CD4-positive, alpha-beta T cell treated with Interleukin-12 subunit alpha and Interleukin-12 subunit beta, for 1 hour (primary cell): ENCODE data around the gene SLC39A9.
"Not testable (repeated sequence)": the region's sequence is repeated elsewhere in the genome, so short reads cannot be mapped to it uniquely, and the experiment has no call there.

Experiments
- DNase-seq: peaks from one replicate; pipeline ENCODE4 v3.0.0-alpha.2; 2020

SLC39A9 gene

DNA sequence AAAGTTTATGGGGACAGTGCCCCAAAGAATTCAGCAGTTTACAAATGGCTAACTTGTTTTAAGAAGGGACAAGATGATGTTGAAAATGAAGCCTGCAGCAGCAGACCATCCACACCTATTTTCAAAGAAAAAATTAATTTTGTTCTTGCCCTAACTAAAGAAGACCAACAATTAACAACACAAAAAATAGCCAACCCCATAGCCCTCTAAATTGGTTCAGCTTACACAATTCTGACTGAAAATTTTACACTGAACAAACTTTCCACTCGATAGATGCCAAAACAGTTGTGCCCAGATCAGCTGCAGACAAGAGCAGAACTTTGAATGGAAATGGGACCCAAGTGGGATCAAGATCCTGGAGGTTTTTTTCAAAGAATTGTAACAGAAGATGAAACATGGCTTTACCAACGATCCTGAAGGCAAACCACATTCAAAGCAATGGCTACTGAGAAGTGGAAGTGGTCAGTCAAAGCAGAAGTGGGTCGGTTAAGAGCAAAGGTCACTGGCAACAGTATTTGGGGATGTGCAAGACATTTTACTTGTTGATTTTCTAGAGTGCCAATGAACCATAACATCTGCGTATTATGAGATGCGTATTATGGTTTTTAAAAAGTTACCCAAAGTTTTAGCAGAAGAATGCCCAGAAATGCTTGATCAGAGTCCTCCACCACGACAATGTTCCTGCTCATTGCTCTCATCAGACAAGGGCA lies 30.0 kb downstream of the SLC39A9 start:
- no peak for DNase-seq

DNA sequence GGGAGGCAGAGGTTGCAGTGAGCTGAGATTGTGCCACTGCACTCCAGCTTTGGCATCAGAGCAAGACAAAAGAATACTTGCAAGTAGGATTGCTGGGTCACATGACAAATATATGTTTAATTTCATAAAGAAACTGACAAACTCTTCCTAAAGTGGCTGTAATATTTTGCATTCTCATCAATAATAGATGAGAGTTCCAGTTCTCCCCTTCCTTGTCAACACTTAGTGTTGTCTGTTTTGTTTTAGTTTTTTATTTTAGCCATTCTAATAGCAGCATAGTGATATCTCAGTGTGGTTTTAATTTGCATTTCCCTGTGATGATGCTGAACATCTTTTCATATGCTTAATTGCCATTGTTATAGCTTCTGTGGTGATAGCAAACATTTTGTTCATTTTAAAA lies 31.2 kb downstream of the SLC39A9 start:
- no peak for DNase-seq

DNA sequence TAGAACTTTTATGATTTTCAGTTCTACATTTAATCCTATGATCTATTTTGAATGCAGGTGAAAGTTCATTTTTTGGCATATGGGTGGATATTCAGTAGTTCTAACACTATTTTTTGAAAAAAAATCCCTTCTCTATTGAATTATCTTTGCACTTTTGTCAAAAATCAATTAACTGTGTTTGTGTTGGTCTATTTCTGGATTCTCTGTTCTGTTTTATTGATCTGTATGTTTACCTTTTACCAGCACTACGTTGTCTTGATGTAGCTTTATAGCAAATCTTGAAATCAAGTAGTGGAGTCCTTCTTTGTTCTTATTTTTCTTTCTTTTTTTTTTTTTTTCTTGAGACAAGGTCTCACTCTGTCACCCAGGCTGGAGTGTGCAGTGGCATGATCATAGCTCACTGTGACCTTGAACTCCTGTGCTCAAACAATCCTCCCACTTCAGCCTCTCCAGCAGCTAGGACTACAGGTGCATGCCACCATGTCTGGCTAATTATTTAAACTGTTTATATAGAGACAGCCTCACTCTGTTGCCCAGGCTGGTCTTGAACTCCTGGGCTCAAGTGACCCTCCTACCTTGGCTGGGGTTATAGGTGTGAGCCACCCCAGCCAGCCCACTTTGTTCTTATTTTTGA lies 31.9 kb downstream of the SLC39A9 start:
- DNase-seq = no peak

DNA sequence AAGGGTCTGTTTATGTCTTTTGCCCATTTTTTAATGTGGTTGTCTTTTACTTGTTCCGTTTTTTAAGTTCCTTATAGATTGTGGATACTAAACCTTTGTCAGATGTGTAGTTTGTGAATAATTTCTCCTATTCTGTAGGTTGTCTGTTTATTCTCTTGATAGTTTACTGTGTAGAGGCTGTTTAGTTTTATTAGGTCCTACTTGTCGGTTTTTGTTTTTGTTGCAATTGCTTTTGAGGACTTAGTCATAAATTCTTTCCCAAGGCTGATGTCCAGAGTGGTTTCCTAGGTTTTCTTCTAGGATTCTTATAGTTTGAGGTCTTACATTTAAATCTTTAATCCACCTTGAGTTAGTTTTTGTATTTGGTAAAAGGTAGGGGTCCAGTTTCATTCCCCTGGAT lies 33.9 kb downstream of the SLC39A9 start:
- DNase-seq = no peak

DNA sequence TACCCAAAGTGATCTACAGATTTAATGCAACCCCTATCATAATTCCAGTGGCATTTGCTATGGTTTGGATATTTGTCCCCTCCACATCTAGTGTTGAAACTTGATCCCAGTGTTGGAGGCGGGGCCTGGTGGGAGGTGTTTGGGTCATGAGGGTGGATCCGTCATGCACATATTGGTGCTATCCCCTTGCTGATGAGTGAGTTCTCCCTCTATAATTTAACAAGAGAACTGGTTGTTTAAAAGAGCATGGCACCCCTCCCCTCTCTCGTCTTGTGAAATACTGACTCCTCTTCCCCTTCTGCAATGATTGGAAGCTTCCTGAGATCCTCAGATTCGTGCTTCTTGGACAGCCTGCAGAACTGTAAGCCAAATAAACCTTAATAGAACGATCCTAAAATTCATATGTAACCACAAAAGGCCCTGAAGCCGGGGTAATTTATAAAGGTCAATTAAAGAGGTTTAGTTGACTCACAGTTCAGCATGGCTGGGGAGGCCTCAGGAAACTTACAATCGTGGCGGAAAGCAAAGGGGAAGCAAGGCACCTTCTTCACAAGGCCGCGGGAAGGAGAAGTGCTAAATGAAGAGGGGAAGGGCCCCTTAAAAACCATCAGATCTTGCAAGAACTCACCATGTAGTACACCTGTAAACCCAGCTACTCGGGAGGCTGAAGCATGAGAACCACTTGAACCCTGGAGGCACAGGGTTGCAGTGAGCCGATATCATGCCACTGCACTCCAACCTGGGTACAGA lies 41.2 kb downstream of the SLC39A9 start:
- DNase-seq = no peak

DNA sequence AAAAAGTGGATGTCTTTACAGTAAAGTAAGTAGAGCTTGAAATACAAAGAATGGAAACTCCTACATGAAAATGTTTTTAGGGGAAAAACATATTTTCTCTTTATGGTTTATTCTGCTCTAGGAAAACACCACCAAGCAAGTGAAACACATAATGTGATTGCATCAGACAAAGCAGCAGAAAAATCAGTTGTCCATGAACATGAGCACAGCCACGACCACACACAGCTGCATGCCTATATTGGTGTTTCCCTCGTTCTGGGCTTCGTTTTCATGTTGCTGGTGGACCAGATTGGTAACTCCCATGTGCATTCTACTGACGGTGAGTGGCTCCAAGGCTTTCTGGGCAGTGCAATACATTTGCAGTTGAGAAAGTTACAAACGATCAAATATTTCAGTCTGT lies 43.5 kb downstream of the SLC39A9 start:
- no peak for DNase-seq

DNA sequence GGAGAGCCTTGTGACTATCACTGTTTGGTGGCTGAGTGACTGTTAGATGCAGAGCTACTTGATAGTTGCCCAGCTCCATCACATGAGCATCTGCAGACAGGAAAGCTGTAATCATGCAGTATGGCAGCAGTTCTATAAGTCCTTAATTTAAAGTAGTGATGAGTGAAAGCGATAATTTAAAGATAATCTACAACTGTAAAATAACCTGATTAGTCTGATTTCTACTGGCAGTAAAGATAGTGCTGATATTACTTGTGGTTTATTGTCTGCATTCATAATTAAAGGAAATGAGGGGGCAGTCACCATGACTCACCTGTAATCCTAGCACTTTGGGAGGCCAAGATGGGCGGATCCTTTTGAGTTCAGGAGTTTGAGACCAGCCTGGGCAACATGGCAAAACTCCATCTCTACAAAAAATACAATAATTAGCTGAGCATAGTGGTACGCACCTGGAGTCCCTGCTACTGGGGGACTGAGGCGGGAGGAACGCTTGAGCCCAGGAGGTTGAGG lies 44.9 kb downstream of the SLC39A9 start:
- DNase-seq = no peak

DNA sequence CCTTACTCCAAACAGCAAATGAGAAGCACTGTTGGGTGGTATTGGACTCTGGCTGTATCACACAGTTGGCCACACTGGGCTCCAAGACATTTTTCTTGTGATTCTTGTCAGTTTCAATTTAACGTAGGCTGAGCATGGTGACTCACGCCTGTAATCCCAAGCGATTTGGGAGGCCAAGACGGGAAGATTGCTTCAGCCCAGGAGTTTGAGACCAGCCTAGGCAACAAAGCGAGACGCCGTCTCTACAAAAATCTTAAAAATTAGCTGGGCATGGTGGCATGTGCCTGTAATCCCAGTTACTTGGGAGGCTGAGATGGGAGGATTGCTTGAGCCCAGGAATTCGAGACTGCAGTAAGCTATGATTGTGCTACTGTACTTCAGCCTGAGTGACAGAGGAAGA lies 50.7 kb downstream of the SLC39A9 start:
- no peak for DNase-seq

DNA sequence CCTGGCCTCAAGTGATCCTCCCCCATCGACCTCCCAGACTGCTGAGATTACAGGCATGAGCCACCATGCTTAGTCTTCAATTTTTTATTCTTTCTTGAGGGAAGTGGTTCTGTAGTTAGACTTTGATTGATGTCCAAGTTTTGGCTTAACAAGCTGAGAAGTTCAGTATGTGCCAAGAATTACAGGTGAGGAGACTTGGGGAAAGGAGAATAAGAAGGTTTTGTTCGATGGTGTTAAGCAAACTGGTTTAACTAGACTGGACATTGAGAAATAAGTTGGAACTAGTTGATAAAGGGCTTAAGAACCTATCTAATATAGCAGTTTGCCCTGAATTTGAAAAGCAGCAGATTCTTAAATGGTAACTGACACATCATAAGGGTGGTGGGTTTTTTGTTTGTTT lies 53.4 kb downstream of the SLC39A9 start:
- DNase-seq = no peak

DNA sequence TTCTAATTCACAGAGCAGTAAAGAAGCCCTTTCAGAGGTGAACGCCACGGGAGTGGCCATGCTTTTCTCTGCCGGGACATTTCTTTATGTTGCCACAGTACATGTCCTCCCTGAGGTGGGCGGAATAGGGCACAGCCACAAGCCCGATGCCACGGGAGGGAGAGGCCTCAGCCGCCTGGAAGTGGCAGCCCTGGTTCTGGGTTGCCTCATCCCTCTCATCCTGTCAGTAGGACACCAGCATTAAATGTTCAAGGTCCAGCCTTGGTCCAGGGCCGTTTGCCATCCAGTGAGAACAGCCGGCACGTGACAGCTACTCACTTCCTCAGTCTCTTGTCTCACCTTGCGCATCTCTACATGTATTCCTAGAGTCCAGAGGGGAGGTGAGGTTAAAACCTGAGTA lies 59.9 kb downstream of the SLC39A9 start:
- no peak for DNase-seq

DNA sequence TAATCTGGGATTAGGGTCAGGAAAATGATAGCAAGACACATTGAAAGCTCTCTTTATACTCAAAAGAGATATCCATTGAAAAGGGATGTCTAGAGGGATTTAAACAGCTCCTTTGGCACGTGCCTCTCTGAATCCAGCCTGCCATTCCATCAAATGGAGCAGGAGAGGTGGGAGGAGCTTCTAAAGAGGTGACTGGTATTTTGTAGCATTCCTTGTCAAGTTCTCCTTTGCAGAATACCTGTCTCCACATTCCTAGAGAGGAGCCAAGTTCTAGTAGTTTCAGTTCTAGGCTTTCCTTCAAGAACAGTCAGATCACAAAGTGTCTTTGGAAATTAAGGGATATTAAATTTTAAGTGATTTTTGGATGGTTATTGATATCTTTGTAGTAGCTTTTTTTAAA lies 60.6 kb downstream of the SLC39A9 start:
- no peak for DNase-seq

DNA sequence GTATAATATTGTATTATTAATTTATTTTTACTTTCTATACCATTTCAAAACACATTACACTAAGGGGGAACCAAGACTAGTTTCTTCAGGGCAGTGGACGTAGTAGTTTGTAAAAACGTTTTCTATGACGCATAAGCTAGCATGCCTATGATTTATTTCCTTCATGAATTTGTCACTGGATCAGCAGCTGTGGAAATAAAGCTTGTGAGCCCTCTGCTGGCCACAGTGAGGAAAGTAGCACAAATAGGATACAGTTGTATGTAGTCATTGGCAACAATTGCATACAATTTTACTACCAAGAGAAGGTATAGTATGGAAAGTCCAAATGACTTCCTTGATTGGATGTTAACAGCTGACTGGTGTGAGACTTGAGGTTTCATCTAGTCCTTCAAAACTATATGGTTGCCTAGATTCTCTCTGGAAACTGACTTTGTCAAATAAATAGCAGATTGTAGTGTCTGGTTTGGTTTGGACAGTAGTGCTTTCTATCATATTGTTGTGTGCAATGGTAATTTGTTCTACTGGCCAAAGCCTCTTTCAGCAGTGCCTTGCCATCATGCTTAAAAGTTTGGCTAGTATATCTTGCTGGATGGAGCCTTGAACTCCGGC lies 61.7 kb downstream of the SLC39A9 start:
- DNase-seq = peak; percentile 62

DNA sequence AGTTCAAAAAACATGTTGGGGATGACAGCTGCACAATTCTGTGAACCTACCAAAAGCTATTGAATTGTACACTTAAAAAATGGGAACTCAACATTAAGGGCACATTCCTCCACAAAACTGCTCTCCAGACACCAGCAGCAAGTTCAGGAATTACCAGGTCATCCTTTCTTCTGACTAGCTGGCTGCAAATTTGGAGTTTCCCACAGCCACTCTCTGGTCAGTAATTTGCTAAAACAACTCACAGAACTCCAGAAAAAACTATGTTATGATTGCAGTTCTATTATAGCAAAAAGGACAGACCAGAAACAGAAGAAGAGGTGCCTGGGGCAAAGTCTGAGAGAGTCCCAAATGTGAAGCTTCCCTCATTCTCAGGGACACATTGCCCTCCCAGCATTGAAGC lies 65.9 kb downstream of the SLC39A9 start:
- DNase-seq = no peak

DNA sequence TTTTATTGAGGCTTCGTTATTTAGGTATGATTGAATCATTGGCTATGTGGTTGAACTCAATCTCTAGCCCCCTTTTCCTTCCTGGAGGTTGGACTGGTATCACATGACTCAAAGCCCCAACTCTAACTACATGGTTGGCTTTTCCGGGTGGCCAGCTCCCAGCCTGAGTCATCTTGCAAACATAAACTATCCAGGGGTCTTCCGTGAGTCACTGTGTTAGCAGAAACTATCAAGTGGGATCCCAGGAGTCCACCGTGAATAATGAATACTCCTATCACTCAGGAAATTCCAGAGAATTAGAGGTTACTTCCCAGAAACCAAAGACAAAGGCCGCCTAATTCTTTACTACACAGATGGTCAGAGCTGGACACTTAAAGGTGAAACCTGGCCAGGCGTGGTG lies 66.3 kb downstream of the SLC39A9 start:
- no peak for DNase-seq

DNA sequence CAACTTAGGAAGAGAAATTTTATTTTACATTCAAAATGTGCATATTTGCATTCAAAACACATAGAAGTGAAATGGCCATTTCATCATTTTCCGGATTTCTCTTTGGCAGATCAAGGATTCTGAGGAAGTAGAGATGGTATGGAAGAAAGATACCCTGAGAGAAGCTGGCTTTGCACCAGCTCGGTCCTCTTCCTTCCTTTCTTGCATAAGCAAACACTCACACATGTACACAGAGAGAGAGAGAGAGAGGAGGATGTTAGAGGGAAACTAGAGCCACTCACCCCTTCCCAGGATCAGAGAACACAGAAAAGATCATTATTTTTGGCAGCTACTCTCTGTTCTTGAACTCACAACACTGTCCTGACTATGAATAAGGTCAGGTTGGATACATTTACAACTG lies 70.5 kb downstream of the SLC39A9 start:
- no peak for DNase-seq

DNA sequence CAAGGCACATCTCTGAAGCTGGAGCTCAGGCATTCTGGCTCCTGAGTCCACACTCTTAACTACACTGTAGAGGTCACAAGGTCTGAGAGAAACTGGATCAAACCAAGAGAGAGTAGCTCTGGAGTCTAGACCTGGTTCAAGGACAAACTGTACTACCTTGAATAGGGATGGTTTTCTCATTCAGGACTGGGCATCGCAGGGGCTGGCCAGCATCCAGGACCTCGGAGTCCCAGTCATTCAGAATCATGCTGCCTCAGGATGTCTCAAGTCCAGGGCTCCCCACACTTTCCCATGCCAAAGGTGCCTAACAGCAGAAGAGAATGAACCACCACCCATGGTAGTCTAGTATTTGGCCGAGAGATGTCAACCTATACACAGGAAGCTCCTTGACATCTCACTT lies 72.9 kb downstream of the SLC39A9 start:
- DNase-seq = no peak

DNA sequence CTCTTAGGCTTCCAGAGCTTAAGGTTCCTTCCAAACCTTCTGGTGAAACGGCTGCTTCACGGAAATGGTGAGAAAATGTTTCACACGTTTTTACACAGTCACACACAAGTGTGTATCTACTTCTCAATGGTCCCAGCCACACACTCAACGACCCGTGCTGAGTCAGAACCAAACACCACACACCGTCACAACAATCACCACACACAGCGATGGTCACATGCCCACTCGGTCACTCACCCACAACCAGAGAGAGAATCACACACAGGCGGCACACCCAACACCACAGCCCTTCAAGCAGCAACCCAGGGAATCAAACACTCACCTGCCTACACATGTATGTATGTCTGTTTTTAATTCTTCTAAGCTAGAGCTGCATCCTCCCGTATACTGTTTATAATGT lies 73.4 kb downstream of the SLC39A9 start:
- no peak for DNase-seq

DNA sequence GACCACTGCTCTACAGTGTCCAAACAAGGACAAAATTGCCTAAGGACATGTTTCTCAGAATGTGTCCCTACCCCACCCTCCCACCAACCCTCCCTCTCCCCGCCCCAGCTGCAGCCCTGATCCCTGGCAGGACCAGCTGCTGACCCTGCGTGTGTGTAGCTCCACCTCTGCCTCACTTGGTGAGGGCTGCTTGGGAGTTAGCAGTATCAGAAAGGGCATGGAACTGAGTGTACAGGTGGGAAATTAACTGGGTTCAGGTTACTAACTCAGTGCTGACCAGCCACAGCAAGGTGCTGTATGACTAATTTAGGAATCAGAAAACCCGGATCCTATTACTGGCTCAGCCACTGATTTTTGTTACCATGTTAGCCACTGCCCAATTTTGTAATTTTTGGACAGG lies 74.8 kb downstream of the SLC39A9 start:
- DNase-seq = no peak

DNA sequence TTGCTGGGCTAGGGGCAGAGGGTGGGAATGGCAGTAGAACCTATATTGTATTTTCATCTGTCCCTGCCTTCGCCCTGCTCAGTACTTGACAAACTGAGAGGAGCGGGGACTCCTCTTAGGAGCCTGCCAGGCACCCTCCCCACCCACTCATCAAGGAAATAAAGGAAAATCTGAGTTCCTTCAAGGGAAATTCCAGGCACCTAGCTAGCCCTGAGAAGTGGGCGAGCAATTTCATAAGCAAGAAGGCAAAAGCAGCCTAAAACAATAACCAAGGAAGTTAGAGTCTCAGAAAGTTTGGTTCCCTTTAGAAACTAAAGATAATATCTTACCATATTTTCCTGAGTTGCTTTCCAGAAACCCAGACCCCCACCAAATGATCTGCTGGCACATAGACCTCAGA lies 75.5 kb downstream of the SLC39A9 start:
- no peak for DNase-seq

DNA sequence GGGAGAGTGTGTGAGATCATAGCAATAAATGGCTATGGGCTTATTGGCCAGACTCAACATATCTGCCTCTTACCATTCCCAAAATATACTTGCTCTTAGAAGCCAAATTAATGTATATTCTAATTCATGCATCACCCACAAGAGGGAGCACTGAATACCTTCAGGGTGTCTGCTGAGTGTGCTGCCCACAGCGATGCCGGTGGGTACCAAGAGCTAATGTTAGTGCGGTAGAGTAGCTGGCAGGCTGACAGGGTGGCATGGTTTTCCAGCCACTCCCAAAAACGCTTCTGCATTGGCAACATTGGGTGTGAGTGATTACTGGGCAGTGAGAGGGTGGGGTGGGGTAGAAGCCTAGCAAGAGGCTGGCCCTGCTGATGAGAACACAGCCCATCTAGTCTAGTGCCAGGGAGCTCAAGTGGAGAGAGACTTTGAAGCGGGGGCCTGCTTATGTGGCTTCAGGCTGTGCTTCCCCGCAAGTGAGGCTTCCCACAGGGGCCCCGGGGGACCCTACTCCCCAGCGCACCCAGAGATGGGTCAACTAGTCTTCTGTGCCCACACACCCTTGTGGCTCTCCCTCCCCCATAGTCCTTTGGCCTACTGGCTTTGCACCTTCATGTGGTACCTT lies 76.8 kb downstream of the SLC39A9 start:
- no peak for DNase-seq

DNA sequence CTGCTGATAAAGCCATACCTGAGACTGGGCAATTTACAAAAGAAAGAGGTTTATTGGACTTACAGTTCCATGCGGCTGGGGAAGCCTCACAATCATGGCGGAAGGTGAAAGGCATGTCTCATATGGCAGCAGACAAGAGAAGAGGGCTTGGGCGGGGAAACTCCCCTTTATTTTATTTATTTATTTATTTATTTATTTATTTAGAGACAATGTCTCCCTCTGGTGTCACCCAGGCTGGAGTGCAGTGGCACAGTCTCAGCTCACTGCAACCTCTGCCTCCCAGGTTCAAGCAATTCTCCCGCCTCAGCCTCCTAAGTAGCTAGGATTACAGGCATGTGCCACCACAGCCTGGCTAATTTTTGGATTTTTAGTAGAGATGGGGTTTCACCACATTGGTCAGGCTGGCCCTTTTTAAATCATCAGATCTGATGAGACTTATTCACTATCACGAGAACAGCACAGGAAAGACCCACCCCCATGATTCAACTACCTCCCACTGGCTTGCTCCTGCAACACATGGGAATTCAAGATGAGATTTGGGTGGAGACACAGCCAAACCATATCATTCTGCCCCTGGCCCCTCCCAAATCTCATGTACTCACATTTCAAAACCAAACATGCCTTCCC lies 78.4 kb downstream of the SLC39A9 start:
- DNase-seq = not testable (repeated sequence)

DNA sequence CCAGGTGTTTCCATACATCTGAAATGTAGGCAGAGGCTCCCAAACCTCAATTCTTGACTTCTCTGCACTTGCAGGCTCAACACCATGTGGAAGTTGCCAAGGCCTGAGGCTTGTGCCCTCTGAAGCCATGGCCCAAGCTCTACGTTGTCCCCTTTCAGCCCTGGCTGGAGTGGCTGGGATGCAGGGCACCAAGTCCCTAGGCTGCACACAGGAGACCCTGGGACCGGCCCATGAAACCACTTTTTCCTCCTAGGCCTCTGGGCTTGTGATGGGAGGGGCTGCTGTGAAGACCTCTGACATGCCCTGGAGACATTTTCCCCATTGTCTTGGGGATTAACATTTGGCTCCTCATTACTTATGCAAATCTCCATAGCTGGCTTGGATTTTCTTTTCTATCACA lies 79.6 kb downstream of the SLC39A9 start:
- DNase-seq = not testable (repeated sequence)

DNA sequence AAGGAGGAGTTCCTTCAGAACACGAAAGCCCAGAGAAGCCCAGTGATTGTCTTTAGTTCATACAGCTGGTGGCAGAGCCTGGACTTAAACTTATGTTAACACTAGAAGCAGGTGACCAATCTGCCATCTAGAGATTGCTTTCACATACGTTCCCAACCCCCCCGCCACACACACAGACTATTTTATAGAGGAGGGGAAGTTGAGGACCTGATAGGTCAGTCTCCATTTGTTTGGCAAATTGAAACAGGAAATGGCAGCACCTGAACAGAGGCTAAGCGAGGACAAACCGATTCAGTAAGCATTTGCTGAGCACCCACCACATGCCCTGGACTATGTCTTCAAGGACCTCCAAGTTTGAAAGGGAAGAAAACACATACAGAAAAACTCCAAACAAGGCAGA lies 81.2 kb downstream of the SLC39A9 start:
- no peak for DNase-seq
